Upper lobe of left lung (tissue), 4 donors: ENCODE data around the gene ZNF367.

Source experiments
- POLR2AphosphoS5 ChIP-seq, 2 donors: sonication (generic); formaldehyde crosslinking; IDR thresholded peaks; one replicate each; pipeline ENCODE4 v1.5.1; 2017; ENCODE audit warnings: antibody characterized with exemption in 2 of 2
- TF ChIP-seq, protein P1 (sequence below), 6 experiments: fragments of 450-650 bp in 4 of 6; fragments of 200-600 bp in 2 of 6; sonication (generic) in 2 of 6; IDR thresholded peaks; one replicate each; pipeline ENCODE4 v1.5.1; 2016 to 2019; ENCODE audit warnings: antibody characterized with exemption in 6 of 6

- TF ChIP-seq, protein P1, sequence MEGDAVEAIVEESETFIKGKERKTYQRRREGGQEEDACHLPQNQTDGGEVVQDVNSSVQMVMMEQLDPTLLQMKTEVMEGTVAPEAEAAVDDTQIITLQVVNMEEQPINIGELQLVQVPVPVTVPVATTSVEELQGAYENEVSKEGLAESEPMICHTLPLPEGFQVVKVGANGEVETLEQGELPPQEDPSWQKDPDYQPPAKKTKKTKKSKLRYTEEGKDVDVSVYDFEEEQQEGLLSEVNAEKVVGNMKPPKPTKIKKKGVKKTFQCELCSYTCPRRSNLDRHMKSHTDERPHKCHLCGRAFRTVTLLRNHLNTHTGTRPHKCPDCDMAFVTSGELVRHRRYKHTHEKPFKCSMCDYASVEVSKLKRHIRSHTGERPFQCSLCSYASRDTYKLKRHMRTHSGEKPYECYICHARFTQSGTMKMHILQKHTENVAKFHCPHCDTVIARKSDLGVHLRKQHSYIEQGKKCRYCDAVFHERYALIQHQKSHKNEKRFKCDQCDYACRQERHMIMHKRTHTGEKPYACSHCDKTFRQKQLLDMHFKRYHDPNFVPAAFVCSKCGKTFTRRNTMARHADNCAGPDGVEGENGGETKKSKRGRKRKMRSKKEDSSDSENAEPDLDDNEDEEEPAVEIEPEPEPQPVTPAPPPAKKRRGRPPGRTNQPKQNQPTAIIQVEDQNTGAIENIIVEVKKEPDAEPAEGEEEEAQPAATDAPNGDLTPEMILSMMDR (IDR thresholded peaks at IDR 0.05), result no peak
- no peak for TF ChIP-seq POLR2AphosphoS5 (IDR thresholded peaks at IDR 0.05)
These were observed 74.4 kb downstream of the ZNF367 start for GRCh38 chr9:96343515-96344360.
